ENCODE results near the gene BSG.
A peak's percentile ranks its signal among the peaks of the same experiment; 100 is the strongest.
"Not testable (repeated sequence)": the region's sequence is repeated elsewhere in the genome, so short reads cannot be mapped to it uniquely, and the experiment has no call there.

Gene BSG

GRCh38 chr19:621191-621590 is 48.8 kb downstream of the BSG start:
- not testable (repeated sequence) for DNase-seq

GRCh38 chr19:621819-622218 is 49.4 kb downstream of the BSG start:
- DNase-seq = no peak

- no peak for DNase-seq
Observed at GRCh38 chr19:622666-623065, 50.3 kb downstream of the BSG start.

GRCh38 chr19:623175-623916 is 51.0 kb downstream of the BSG start:
- no peak for DNase-seq

- DNase-seq = no peak
Observed at GRCh38 chr19:623974-624373, 51.6 kb downstream of the BSG start.

- no peak for DNase-seq
Observed at GRCh38 chr19:624433-625109, 52.2 kb downstream of the BSG start.

- DNase-seq = no peak
Observed at GRCh38 chr19:625257-625656, 52.9 kb downstream of the BSG start.

- not testable (repeated sequence) for DNase-seq
Observed at GRCh38 chr19:626566-626965, 54.2 kb downstream of the BSG start.

GRCh38 chr19:628168-628567 is 55.8 kb downstream of the BSG start:
- DNase-seq = peak in 1 of 3 donors; percentile 28

- DNase-seq = not testable (repeated sequence)
Observed at GRCh38 chr19:629515-629914, 57.1 kb downstream of the BSG start.

GRCh38 chr19:629961-630714 is 57.7 kb downstream of the BSG start:
- DNase-seq = no peak

GRCh38 chr19:632579-633067 is 60.2 kb downstream of the BSG start:
- peak; percentile 72 to 92 (median 79) for DNase-seq

Measured in suppressor macrophage treated with lipopolysaccharide for 1 hour (primary cell).